Measurements from ENCODE around the gene PSORS1C2. TPM values are rescaled to one million over a fixed set of nuclear protein-coding genes. Genes with fewer than 3 reads are reported as not detected.

PSORS1C2 gene
- total and polyA plus RNA-seq, 5 experiments from 2014 or later: not detected

- DNase-seq (no peak), ATAC-seq (no peak)
- Mint-ChIP-seq H3K9me3 (no peaks in the 10 kb centered on the region), H3K4me1 (peaks cover 4 to 9% (median 6%) of the 10 kb centered on the region in 4 donors), H3K4me3 (no peak overlapping the region), H3K27ac (no peak overlapping the region), H3K36me3 (peaks cover 0 to 5% (median 0%) of the 10 kb centered on the region in 3 donors), H3K27me3 (no peaks in the 10 kb centered on the region)
- POLR2A ChIA-PET: no interaction called here
These were observed 25.1 kb upstream of the PSORS1C2 start for GRCh38 chr6:31163922-31164321.

GRCh38 chr6:31162463-31163165, 23.7 kb upstream of the PSORS1C2 start:
- Mint-ChIP-seq H3K4me3 (no peak overlapping the region), H3K4me1 (peaks cover 11 to 20% (median 17%) of the 10 kb centered on the region in 4 donors), H3K36me3 (peaks cover 0 to 5% (median 0%) of the 10 kb centered on the region in 3 donors), H3K27me3 (no peaks in the 10 kb centered on the region), H3K27ac (no peak overlapping the region), H3K9me3 (no peaks in the 10 kb centered on the region)
- ATAC-seq (no peak), DNase-seq (no peak)
- POLR2A ChIA-PET: no interaction called here

GRCh38 chr6:31161216-31162126, 22.6 kb upstream of the PSORS1C2 start:
- POLR2A ChIA-PET: no interaction called here
- ATAC-seq: no peak
- H3K4me1 Mint-ChIP-seq: peaks cover 11 to 29% (median 23%) of the 10 kb centered on the region in 4 donors
- no peaks in the 10 kb centered on the region for H3K9me3 Mint-ChIP-seq
- H3K27me3 Mint-ChIP-seq: no peaks in the 10 kb centered on the region
- no peak for DNase-seq
- peak overlapping the region in 2 of 10 donors; percentile 25 to 66 for H3K27ac Mint-ChIP-seq
- no peak overlapping the region for H3K4me3 Mint-ChIP-seq
- H3K36me3 Mint-ChIP-seq: peaks cover 0 to 5% (median 0%) of the 10 kb centered on the region in 3 donors

GRCh38 chr6:31158863-31159855, 20.3 kb upstream of the PSORS1C2 start:
- H3K9me3 Mint-ChIP-seq: no peaks in the 10 kb centered on the region

GRCh38 chr6:31158140-31158862, 19.4 kb upstream of the PSORS1C2 start, which contains the start of gene TCF19:
TCF19 (plus strand) TSS chr6:31158589; CDS start chr6:31159470, 881 bp downstream.
- ATAC-seq (peak; percentile 94 to 95), DNase-seq (peak; percentile 95 to 100 (median 99))
- Mint-ChIP-seq H3K4me1 (peaks cover 15 to 31% (median 24%) of the 10 kb centered on the region in 4 donors), H3K27ac (peak within 1 kb of the TSS; percentile 60 to 96 (median 88)), H3K4me3 (peak within 1 kb of the TSS; percentile 83 to 100 (median 93)), H3K27me3 (no peaks in the 10 kb centered on the region), H3K9me3 (no peaks in the 10 kb centered on the region), H3K36me3 (peaks cover 0 to 15% (median 12%) of the 10 kb centered on the region in 3 donors)
- POLR2A ChIA-PET: interaction anchor here (0.6 to 2.0 kb wide), 10 partner anchors 9 to 448 kb away, joined by 3 to 12 read pairs (median 4); no protein-coding TSS in a partner anchor

More at GRCh38 chr6:31158863-31159855, 20.3 kb upstream of the PSORS1C2 start:
- Mint-ChIP-seq H3K27me3 (no peaks in the 10 kb centered on the region), H3K27ac (peak overlapping the region in 9 of 10 donors; percentile 31 to 96 (median 85)), H3K4me1 (peaks cover 15 to 31% (median 24%) of the 10 kb centered on the region in 4 donors), H3K36me3 (peaks cover 0 to 15% (median 11%) of the 10 kb centered on the region in 3 donors), H3K4me3 (peak overlapping the region; percentile 83 to 100 (median 93))
- POLR2A ChIA-PET: interaction anchor here (0.6 to 2.0 kb wide), 9 partner anchors 9 to 207 kb away, joined by 3 to 12 read pairs (median 5); no protein-coding TSS in a partner anchor
- ATAC-seq (no peak), DNase-seq (peak in 1 of 10 donors; percentile 24)

GRCh38 chr6:31157513-31158139, 18.8 kb upstream of the PSORS1C2 start, which contains the start of gene CCHCR1:
CCHCR1 (minus strand) TSS chr6:31157802; CDS start chr6:31157600, 202 bp downstream.
- ATAC-seq (peak; percentile 28 to 46), DNase-seq (no peak)
- Mint-ChIP-seq H3K36me3 (peaks cover 0 to 22% (median 15%) of the 10 kb centered on the region in 3 donors), H3K27me3 (no peaks in the 10 kb centered on the region), H3K9me3 (no peaks in the 10 kb centered on the region), H3K27ac (peak within 1 kb of the TSS; percentile 60 to 96 (median 88)), H3K4me3 (peak within 1 kb of the TSS; percentile 83 to 100 (median 93)), H3K4me1 (peaks cover 15 to 31% (median 24%) of the 10 kb centered on the region in 4 donors)
- POLR2A ChIA-PET: interaction anchor here (0.6 to 2.0 kb wide), 8 partner anchors 12 to 449 kb away, joined by 3 to 12 read pairs (median 4); no protein-coding TSS in a partner anchor

GRCh38 chr6:31156641-31157040, 17.8 kb upstream of the PSORS1C2 start:
- no peaks in the 10 kb centered on the region for H3K9me3 Mint-ChIP-seq
- peak overlapping the region in 7 of 10 donors; percentile 14 to 100 (median 93) for H3K4me3 Mint-ChIP-seq
- ATAC-seq: no peak
- no peaks in the 10 kb centered on the region for H3K27me3 Mint-ChIP-seq
- peaks cover 0 to 21% (median 15%) of the 10 kb centered on the region in 3 donors for H3K36me3 Mint-ChIP-seq
- POLR2A ChIA-PET: no interaction called here
- no peak for DNase-seq
- peak overlapping the region in 2 of 10 donors; percentile 13 to 21 for H3K27ac Mint-ChIP-seq
- H3K4me1 Mint-ChIP-seq: peaks cover 11 to 31% (median 24%) of the 10 kb centered on the region in 4 donors

- H3K27me3 Mint-ChIP-seq: no peaks in the 10 kb centered on the region
- no peaks in the 10 kb centered on the region for H3K9me3 Mint-ChIP-seq
- POLR2A ChIA-PET: no interaction called here
- DNase-seq (no peak), ATAC-seq (no peak)
- no peak overlapping the region for H3K27ac Mint-ChIP-seq
- peaks cover 11 to 37% (median 23%) of the 10 kb centered on the region in 4 donors for H3K4me1 Mint-ChIP-seq
- peaks cover 0 to 32% (median 17%) of the 10 kb centered on the region in 3 donors for H3K36me3 Mint-ChIP-seq
- H3K4me3 Mint-ChIP-seq: no peak overlapping the region
These were observed 15.6 kb upstream of the PSORS1C2 start for GRCh38 chr6:31154436-31154835.

GRCh38 chr6:31152781-31153180, 13.9 kb upstream of the PSORS1C2 start:
- no peak overlapping the region for H3K27ac Mint-ChIP-seq
- peaks cover 0 to 37% (median 17%) of the 10 kb centered on the region in 3 donors for H3K36me3 Mint-ChIP-seq
- DNase-seq (no peak), ATAC-seq (no peak)
- no peaks in the 10 kb centered on the region for H3K27me3 Mint-ChIP-seq
- peaks cover 5 to 20% (median 10%) of the 10 kb centered on the region in 4 donors for H3K4me1 Mint-ChIP-seq
- no peaks in the 10 kb centered on the region for H3K9me3 Mint-ChIP-seq
- POLR2A ChIA-PET: interaction anchor here (0.7 kb wide), 1 partner anchor 53 kb away, joined by 4 read pairs; no protein-coding TSS in a partner anchor
- H3K4me3 Mint-ChIP-seq: no peak overlapping the region

GRCh38 chr6:31149827-31150447, 11.1 kb upstream of the PSORS1C2 start:
- Mint-ChIP-seq H3K36me3 (peaks cover 0 to 45% (median 15%) of the 10 kb centered on the region in 3 donors), H3K27me3 (no peaks in the 10 kb centered on the region), H3K27ac (no peak overlapping the region), H3K4me1 (peaks cover 0 to 8% (median 3%) of the 10 kb centered on the region in 4 donors), H3K4me3 (peak overlapping the region in 1 of 10 donors; percentile 10), H3K9me3 (no peaks in the 10 kb centered on the region)
- no peak for ATAC-seq
- no peak for DNase-seq
- POLR2A ChIA-PET: interaction anchor here (1.0 kb wide), 1 partner anchor 9 kb away, joined by 4 read pairs; the partner anchor contains the start of gene TCF19
